ENCODE results near the gene CHMP2A.

DNA sequence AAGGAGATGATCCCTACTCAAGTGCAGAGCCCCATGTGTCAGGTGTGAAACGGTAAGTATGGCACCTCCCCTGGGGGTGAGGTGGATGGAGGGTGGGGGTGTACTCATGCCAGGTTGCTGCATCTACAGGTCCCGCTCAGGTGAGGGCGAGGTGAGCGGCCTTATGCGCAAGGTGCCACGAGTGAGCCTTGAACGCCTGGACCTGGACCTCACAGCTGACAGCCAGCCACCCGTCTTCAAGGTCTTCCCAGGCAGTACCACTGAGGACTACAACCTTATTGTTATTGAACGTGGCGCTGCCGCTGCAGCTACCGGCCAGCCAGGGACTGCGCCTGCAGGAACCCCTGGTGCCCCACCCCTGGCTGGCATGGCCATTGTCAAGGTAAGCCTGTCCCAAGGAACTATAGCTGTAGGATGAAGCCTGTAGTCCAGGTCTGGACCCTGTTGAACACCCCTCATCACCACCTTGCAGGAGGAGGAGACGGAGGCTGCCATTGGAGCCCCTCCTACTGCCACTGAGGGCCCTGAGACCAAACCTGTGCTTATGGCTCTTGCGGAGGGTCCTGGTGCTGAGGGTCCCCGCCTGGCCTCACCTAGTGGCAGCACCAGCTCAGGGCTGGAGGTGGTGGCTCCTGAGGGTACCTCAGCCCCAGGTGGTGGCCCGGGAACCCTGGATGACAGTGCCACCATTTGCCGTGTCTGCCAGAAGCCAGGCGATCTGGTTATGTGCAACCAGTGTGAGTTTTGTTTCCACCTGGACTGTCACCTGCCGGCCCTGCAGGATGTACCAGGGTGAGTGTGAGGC is 5.8 kb downstream of the CHMP2A start:
- TF ChIP-seq EZH2 (IDR thresholded peaks at IDR 0.05; ENCODE audit: insufficient read depth, poor library complexity, severe bottlenecking) (no peak), EZH2phosphoT487 (IDR thresholded peaks at IDR 0.05; ENCODE audit: insufficient read depth, low read depth) (no peak)

All from GM23248 (cell line).